HG03565 (cell line): ENCODE data around the gene ESPNL.
"Not testable (repeated sequence)": the region's sequence is repeated elsewhere in the genome, so short reads cannot be mapped to it uniquely, and the experiment has no call there.

Experiments
- ATAC-seq: cut with Tn5 transposase; IDR thresholded peaks from one replicate; pipeline ENCODE4 v1.9.1; 2021; ENCODE audit warnings: mild to moderate bottlenecking, moderate library complexity; ENCODE audit not compliant: unreplicated experiment

ESPNL gene

DNA sequence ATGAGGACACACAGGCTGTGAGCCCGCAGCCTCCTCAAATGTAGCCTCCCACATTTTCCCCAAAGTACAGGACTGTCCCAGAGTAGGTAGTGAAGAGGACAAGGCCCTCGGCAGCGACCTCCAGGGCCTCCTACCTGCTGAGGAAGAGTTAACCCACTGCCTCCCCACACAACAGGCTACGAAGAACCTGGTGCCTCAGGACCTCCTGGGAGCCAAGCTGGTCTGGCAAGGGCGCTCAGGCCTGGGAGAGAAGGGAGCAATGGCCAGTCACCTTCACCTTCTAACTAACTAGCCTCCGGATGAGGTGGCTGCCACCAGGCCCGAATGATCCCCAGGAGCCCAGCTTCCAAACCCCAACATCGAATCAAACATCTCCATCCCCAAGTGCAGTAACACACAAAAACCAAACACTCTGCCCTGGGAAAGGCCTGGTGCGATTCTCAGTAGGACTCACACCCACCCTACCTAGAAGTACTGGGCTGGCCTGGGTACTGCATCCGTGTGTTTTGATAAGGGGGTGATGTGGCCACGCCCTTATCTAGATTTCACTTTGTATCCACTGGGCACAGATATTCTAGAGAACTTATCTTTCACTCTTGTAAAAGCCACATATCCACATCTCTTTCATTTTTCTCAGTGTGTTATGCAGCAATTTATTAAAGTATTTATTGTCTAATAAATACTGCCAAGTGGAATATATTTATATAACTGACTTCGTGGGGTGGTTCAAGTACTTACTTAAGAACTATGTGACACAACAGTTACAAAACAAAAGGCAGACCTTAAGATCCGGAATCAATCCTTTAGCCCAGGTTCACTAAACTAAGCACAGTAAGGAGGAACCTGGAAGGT, 68.3 kb downstream of the ESPNL start:
- ATAC-seq: no peak

DNA sequence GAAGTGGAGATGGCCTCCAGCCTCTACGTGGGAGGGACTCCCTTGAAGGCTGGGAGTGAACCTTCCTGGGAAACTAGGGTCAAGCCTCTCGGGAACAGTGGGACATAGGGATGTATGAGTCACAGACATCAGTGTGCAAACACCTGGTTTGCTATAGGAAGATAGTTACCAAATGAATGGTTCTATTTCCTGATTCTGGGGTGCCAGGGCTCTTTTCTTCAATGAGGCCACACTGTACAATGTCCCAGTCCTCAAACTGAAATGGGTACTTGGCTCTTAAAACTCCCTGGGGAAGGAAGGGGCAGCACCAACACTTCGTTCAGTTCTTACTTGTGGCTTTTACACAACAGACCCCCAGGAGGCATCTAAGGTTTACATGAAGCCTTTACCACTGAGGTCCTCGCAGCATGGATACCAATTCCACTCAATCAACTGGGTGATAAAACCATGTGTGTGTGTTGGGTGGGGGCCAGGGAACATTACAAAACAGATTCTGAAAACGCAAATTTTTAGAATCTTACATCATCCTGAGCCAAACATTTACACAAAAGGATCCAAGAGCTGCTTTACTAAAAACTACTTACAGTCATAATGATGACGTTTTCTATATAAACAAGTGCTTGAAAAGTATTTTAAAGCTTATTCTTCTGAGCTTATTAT, 69.0 kb downstream of the ESPNL start:
- no peak for ATAC-seq

DNA sequence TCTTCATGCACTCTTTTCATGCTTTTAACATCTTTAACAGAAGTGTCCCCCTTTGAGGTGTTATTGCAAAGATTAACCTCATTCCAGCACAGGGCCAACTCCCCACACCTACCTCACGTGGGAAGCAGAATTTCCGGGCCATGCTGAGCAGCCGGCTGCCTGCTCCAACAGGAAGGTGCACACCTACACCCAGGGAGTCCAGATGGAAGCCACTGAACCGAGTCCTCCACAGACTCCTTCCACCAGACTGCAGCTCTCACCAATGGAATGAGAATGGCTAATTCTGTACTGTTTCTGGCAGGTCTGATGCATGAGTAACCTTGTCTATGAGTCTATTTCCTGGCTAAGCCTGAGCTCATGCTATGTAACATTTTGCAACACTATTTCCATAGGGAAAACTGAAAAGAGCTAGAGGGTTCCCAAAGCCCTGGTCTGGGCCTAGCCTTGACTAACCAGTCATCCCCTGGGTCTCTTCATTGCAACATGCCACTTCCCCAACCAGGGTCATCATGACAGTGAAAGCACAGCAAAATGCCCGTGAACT, 69.6 kb downstream of the ESPNL start:
- ATAC-seq: no peak

DNA sequence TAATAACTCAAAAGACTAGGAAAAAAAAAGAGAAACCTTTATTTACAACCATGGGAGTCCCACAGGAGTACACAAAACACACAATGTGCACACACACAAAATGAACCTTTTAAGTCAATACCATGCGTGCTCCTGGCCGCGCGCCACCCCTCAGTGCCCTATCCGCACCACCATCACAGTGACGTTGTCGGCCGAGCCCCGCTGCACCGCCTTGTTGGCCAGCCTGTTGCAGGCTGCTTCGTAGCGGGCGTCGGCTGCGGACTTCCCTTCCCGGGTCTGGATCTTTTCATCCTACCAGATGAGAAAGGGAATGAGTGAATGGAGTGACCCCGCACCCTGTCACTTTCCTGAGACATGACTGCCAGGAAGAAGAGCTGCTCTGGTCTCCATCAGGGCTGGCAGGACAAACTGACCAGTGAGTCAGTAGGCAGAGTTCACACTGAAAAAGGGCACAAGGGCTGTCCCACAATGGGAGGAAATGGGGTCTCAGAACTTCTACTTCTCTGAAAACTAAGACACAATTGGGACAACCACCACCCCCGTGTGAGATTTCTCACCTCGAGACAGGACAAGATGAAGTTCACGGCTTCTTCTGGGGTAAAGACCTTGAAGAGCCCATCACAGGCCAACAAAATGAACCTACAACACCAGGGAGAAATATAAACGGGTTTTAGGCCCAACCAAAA, 70.4 kb downstream of the ESPNL start:
- no peak for ATAC-seq

DNA sequence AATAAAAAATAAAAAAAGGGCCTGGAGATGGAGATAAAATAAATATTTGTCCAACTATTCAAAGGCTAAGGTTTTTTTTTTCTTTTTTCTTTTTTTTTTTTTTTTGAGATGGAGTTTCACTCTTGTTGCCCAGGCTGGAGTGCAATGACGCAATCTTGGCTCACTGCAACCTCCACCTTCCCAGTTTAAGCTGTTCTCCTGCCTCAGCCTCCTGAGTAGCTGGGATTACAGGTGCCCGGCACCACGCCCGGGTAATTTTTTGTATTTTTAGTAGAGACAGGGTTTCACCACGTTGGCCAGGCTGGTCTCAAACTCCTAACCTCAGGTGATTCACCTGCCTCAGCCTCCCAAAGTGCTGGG, 70.9 kb downstream of the ESPNL start:
- not testable (repeated sequence) for ATAC-seq

DNA sequence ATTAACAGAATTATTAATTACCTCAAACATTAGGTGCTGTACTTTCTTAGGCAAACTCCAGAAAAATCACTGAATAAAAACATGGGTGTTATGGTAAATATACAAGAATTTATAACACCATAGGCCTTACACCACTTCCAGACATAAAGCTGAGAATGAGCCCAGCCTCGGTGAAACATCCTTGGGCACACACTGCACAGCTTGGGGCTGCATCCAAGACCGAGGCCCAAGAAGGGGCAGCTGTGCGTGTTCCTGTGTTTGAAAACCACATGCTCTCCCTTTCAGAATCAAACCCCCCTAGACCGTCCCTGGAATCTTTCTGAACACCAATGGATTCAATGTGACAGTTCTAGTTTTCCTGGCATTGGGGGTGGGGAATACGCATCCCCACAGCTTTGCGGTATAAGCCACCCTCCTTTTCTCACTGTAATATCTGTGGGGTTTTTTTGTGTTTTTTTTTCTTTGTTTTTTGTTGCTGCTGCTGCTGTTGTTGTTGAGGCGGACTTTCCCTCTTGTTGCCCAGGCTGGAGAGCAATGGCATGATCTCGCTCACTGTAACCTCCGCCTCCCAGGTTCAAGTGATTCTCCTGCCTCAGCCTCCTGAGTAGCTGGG, 71.5 kb downstream of the ESPNL start:
- ATAC-seq: no peak

DNA sequence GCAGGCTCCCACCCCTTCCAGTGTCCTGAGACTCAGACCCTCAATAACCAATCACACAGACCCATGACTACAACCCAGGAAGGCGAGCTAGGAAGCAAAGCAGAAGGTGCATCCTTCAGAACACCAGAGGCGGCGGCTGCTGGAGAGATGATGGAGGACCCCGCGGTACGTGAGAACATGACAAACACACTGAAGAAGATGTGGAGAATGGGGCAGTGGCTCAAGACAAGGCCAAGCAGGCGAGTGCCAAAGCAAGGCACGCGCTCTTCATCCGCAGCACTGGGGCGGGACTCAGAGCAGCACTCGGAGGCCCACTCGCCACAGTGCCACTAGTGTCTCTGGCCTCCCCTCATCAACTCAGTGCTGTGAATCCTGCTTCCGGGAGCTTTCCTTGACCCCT, 72.3 kb downstream of the ESPNL start:
- ATAC-seq: no peak

DNA sequence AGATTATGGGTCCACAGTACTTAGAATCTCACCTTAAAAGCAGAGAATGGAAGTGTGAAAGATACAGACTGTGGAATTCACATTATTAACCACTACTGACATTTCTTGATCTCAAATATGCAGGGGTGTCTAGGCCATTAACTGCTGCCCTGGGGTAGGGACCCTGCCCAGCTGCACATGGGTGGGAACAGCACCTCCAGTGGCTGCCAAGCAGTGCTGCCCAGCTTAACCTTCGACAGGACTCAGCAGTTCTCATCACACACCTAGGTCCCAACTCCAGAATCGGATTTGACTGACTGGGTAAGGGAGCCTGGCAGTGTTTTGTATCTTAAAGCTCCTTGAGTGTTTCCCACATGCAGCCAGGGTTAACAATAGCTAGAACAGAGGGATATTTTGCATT, 73.6 kb downstream of the ESPNL start:
- no peak for ATAC-seq

DNA sequence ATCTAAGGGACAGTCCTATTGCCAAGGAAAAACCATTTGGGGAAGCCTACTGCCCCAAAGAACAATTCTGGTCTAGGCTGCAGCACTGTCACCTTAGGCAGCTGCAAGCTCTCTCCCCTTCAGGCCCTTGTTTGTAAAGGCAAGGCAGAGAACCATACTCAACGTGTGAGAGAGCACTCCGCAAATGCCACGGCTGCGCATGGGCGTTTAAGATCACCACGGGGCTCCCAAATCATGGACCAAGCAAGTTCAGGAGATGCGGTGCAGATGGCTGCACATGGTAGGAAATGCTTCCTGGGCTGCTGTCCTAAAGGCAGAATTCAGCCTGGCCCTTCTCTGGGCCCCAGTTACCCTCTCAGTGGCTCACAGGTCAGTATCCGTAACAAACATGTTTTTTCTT, 74.2 kb downstream of the ESPNL start:
- no peak for ATAC-seq

DNA sequence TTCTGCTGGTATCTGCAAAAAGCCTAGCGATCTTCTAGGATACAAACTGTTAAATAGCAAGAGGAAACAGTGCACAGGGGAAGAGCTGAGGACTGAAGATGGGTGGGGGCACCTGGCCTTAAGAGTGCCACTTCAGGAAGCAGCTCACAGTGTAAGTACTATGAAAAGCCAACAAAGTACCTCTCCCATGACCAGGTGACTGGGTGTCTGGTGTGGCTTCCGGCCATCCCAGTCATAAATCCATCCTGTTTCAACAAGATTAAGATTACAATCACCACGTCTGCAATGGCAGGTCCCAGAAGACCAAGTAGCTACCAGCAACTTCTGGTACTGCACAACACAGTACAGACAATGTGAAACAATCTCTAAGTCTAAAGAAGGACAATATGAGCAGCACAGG, 74.6 kb downstream of the ESPNL start:
- no peak for ATAC-seq

DNA sequence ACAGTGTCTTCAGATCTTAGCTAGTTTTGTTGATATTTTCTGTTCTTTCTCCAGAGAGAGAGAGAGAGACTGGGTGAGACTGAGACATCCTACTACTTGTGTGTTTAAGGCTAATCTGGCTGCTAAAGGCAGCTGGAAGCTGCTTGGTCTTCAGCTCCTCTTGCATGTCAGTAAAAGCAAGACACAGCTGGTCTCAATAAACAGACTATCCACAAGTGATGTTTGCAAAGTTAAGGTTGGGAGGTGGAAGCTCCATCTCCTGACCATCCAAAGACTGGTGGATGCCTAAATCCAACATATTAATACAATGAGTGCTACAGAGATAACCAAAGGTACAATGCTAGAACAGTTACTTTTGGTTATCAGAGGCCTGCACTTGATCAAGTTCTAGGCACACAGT, 76.5 kb downstream of the ESPNL start:
- ATAC-seq: no peak

DNA sequence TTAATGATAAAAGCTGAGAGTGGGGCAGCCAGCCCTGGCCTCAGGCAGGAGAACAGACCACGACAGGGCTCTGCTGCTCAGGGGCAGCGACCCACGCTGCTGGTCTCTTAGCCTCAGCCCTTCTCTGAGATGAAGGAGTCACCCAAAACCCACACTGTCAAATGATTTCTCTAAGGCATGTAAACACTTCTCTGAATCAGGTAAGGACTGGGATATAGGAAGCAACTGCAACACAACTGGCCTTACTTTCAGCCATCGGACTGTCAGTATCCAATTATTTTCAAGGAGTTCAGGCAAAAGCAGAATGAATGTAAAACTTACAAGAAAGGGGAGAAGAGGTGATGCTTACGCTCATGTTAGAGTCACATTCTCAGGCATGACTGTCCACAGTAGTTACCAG, 80.4 kb downstream of the ESPNL start:
- ATAC-seq: no peak

DNA sequence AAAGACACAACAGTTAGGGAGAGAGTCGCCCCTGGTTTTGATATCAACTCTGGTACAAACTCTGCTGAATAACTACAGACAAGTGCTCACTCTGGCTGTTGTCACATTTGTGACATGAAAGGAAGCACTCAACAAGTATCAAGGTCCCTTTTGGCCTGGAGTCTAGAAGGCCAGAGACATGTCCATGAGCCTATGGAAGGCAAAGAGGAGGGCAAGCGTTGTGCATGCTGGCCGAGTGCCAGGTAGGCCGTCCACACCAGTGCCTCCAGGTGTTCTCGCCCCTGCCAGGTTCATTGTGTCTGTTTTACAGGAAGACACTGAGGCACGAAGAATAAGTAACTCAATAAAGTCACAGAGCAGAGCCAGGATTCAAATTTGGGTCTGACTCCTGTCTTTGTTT, 82.2 kb downstream of the ESPNL start:
- ATAC-seq: no peak
